ENCODE results near the gene KRT71. TPM values are rescaled to one million over a fixed set of nuclear protein-coding genes. Genes with fewer than 3 reads are reported as not detected.

KRT71 gene
- total RNA-seq, 1 donor from 2014 or later, result not detected

- Mint-ChIP-seq H3K4me1 (peaks cover 23% of the 10 kb centered on the region), H3K9me3 (peaks cover 4% of the 10 kb centered on the region), H3K36me3 (no peaks in the 10 kb centered on the region), H3K27ac (peak overlapping the region; percentile 14), H3K27me3 (ENCODE audit: low read depth) (peaks cover 33% of the 10 kb centered on the region), H3K4me3 (no peak overlapping the region)
- TF ChIP-seq CTCF (IDR thresholded peaks at IDR 0.05; ENCODE audit: unreplicated experiment), result no peak
- DNase-seq (ENCODE audit: low spot score in 2 of 2, unreplicated experiment in 2 of 2), result no peak
Observed at GRCh38 chr12:52496054-52496453, 56.9 kb downstream of the KRT71 start.

GRCh38 chr12:52495389-52495788 lies 57.6 kb downstream of the KRT71 start:
- H3K36me3 Mint-ChIP-seq, result no peaks in the 10 kb centered on the region
- peaks cover 39% of the 10 kb centered on the region for H3K27me3 Mint-ChIP-seq (ENCODE audit: low read depth)
- peaks cover 23% of the 10 kb centered on the region for H3K4me1 Mint-ChIP-seq
- H3K27ac Mint-ChIP-seq, result no peak overlapping the region
- no peak for TF ChIP-seq CTCF (IDR thresholded peaks at IDR 0.05; ENCODE audit: unreplicated experiment)
- H3K4me3 Mint-ChIP-seq, result no peak overlapping the region
- peak in 1 of 2 experiments; percentile 52 for DNase-seq (ENCODE audit: low spot score in 2 of 2, unreplicated experiment in 2 of 2)
- no peaks in the 10 kb centered on the region for H3K9me3 Mint-ChIP-seq

GRCh38 chr12:52494518-52494917 lies 58.4 kb downstream of the KRT71 start:
- peaks cover 23% of the 10 kb centered on the region for H3K4me1 Mint-ChIP-seq
- no peaks in the 10 kb centered on the region for H3K9me3 Mint-ChIP-seq
- H3K4me3 Mint-ChIP-seq, result no peak overlapping the region
- no peak for DNase-seq (ENCODE audit: low spot score in 2 of 2, unreplicated experiment in 2 of 2)
- H3K27ac Mint-ChIP-seq, result no peak overlapping the region
- no peaks in the 10 kb centered on the region for H3K36me3 Mint-ChIP-seq
- TF ChIP-seq CTCF (IDR thresholded peaks at IDR 0.05; ENCODE audit: unreplicated experiment), result no peak
- peaks cover 47% of the 10 kb centered on the region for H3K27me3 Mint-ChIP-seq (ENCODE audit: low read depth)

GRCh38 chr12:52494100-52494499 lies 58.8 kb downstream of the KRT71 start:
- DNase-seq (ENCODE audit: low spot score in 2 of 2, unreplicated experiment in 2 of 2), result no peak
- no peak overlapping the region for H3K4me3 Mint-ChIP-seq
- peaks cover 23% of the 10 kb centered on the region for H3K4me1 Mint-ChIP-seq
- no peaks in the 10 kb centered on the region for H3K36me3 Mint-ChIP-seq
- peaks cover 52% of the 10 kb centered on the region for H3K27me3 Mint-ChIP-seq (ENCODE audit: low read depth)
- no peak for TF ChIP-seq CTCF (IDR thresholded peaks at IDR 0.05; ENCODE audit: unreplicated experiment)
- H3K9me3 Mint-ChIP-seq, result no peaks in the 10 kb centered on the region
- no peak overlapping the region for H3K27ac Mint-ChIP-seq

Other genes with a start within 250 kb of the KRT71 start
- gene KRT83, start 231.7 kb downstream of the KRT71 start, total RNA-seq, result not detected in 3 replicates
- not detected in 3 replicates for gene KRT85, start 185.7 kb downstream of the KRT71 start, total RNA-seq
- gene KRT84, start 167.5 kb downstream of the KRT71 start, total RNA-seq, result not detected in 3 replicates
- gene KRT82, start 146.8 kb downstream of the KRT71 start, total RNA-seq, result not detected in 3 replicates
- not detected in 3 replicates for gene KRT75, start 118.8 kb downstream of the KRT71 start, total RNA-seq
- gene KRT6B, start 101.0 kb downstream of the KRT71 start, total RNA-seq, result not detected in 3 replicates
- not detected in 3 replicates for gene KRT6C, start 79.3 kb downstream of the KRT71 start, total RNA-seq
- gene KRT6A, start 59.9 kb downstream of the KRT71 start, total RNA-seq, result 1.2 TPM in 1 of 3 replicates, not detected in the others
- 0.51 to 1.4 TPM (median 0.72 TPM) in 3 replicates for gene KRT5, start 32.8 kb downstream of the KRT71 start, total RNA-seq
- gene KRT74, start 20.7 kb upstream of the KRT71 start, total RNA-seq, result not detected in 3 replicates
- gene KRT72, start 48.3 kb upstream of the KRT71 start, total RNA-seq, result not detected in 3 replicates
- not detected in 3 replicates for gene KRT73, start 65.4 kb upstream of the KRT71 start, total RNA-seq
- gene KRT2, start 99.1 kb upstream of the KRT71 start, total RNA-seq, result not detected in 3 replicates
- gene KRT1, start 127.3 kb upstream of the KRT71 start, total RNA-seq, result not detected in 3 replicates
- not detected in 3 replicates for gene KRT77, start 150.4 kb upstream of the KRT71 start, total RNA-seq
- not detected in 3 replicates for gene KRT76, start 224.2 kb upstream of the KRT71 start, total RNA-seq
- gene KRT3, start 243.0 kb upstream of the KRT71 start, total RNA-seq, result 0.50 to 0.78 TPM (median 0.75 TPM) in 3 replicates